ENCODE measurements around the gene KCNN4. TPM values are rescaled to one million over a fixed set of nuclear protein-coding genes. Genes with fewer than 3 reads are reported as not detected.

Gene KCNN4
- total and polyA plus RNA-seq, 2 donors (not counting 1 experiment from before 2014, with no cell fraction given) = 107 to 267 TPM

DNA sequence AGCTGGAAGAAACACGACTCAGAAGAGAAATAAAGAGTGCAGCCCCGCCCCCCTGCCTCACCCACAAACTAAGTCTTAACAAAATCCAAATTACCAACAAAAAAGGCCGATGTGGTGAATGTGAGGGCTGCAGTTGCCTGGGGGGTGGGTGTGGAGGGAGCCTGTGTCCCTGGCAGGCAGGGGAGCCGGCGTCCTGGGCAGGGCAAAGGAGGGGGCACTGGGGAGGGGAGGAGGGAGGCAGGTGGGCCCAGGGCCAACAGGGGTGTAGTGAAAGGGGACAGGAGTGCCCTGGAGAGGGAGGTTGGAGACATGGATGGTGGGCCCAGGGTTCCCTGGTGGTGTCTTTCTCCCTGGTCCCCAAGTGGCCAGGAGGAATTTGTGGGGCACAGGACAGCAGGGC lies 60.9 kb downstream of the KCNN4 start:
- DNase-seq (no peak), ATAC-seq (ENCODE audit: low read depth) (no peak)
- no peaks in the 10 kb centered on the region for H3K36me3 ChIP-seq (replicated peaks in 1 of 2; ENCODE audit: control extremely low read depth in 1 of 2, control insufficient read depth in 1 of 2, extremely low read depth in 1 of 2, insufficient read depth in 2 of 2, low read length in 1 of 2)
- POLR2A ChIA-PET = no interaction called here
- H3K9ac ChIP-seq (ENCODE audit: low read length) = no peak overlapping the region
- Mint-ChIP-seq H3K27ac (no peak overlapping the region), H3K4me1 (peaks cover 5% of the 10 kb centered on the region), H3K9me3 (ENCODE audit: insufficient read depth) (no peaks in the 10 kb centered on the region), H3K4me3 (no peak overlapping the region), H3K27me3 (no peaks in the 10 kb centered on the region)
- 100% methylated on average over 2 of the region's 5 CpGs for WGBS (ENCODE audit: insufficient coverage)
- no peak overlapping the region for H3K27ac ChIP-seq (ENCODE audit: low read length in 2 of 2)
- H3K79me2 ChIP-seq (ENCODE audit: control insufficient read depth, insufficient read depth, low read length) = no peaks in the 10 kb centered on the region
- no peaks in the 10 kb centered on the region for H3K9me3 ChIP-seq (ENCODE audit: control extremely low read depth in 1 of 3, control insufficient read depth in 2 of 3, insufficient read depth in 1 of 3, low read length in 2 of 3)
- no peaks in the 10 kb centered on the region for H4K20me1 ChIP-seq (ENCODE audit: control insufficient read depth, insufficient read depth, low read length, poor library complexity, severe bottlenecking)
- intact Hi-C loops (cut with micrococcal nuclease) = no loop called here
- peaks cover 9 to 11% of the 10 kb centered on the region in 2 donors for H3K4me1 ChIP-seq (ENCODE audit: control insufficient read depth in 2 of 2, insufficient read depth in 2 of 2, low read length in 2 of 2)
- TF ChIP-seq CTCF (IDR thresholded peaks at IDR 0.05) (no peak), EZH2 (IDR thresholded peaks at IDR 0.05; ENCODE audit: borderline replicate concordance, insufficient read depth, low read depth, low read length, poor library complexity, severe bottlenecking) (no peak)
- no peak overlapping the region for H2AFZ ChIP-seq (ENCODE audit: insufficient read depth, low read depth, low read length, poor library complexity, severe bottlenecking)
- H3K4me2 ChIP-seq (replicated peaks; ENCODE audit: low read depth, low read length, poor library complexity, severe bottlenecking) = no peak overlapping the region
- H3K4me3 ChIP-seq (ENCODE audit: control extremely low read depth in 1 of 5, extremely low read depth in 1 of 5, insufficient read depth in 1 of 5, low read depth in 2 of 5, low read length in 4 of 5) = no peak overlapping the region
- no peaks in the 10 kb centered on the region for H3K27me3 ChIP-seq (replicated peaks in 1 of 4; ENCODE audit: control extremely low read depth in 1 of 4, control insufficient read depth in 3 of 4, insufficient read depth in 4 of 4, low read length in 3 of 4)
- CTCF ChIA-PET = no interaction called here

- no peak overlapping the region for H3K4me2 ChIP-seq (replicated peaks; ENCODE audit: low read depth, low read length, poor library complexity, severe bottlenecking)
- no peaks in the 10 kb centered on the region for H3K27me3 ChIP-seq (replicated peaks in 1 of 4; ENCODE audit: control extremely low read depth in 1 of 4, control insufficient read depth in 3 of 4, insufficient read depth in 4 of 4, low read length in 3 of 4)
- no peaks in the 10 kb centered on the region for H3K79me2 ChIP-seq (ENCODE audit: control insufficient read depth, insufficient read depth, low read length)
- Mint-ChIP-seq H3K27ac (no peak overlapping the region), H3K27me3 (peaks cover 3% of the 10 kb centered on the region), H3K4me1 (peaks cover 1% of the 10 kb centered on the region), H3K9me3 (ENCODE audit: insufficient read depth) (no peaks in the 10 kb centered on the region), H3K4me3 (no peak overlapping the region)
- peaks cover 4 to 7% of the 10 kb centered on the region in 2 donors for H3K4me1 ChIP-seq (ENCODE audit: control insufficient read depth in 2 of 2, insufficient read depth in 2 of 2, low read length in 2 of 2)
- H4K20me1 ChIP-seq (ENCODE audit: control insufficient read depth, insufficient read depth, low read length, poor library complexity, severe bottlenecking) = no peaks in the 10 kb centered on the region
- DNase-seq = no peak
- H3K27ac ChIP-seq (ENCODE audit: low read length in 2 of 2) = no peak overlapping the region
- WGBS (ENCODE audit: insufficient coverage) = 97% methylated on average over 32 of the region's 37 CpGs
- CTCF ChIA-PET = no interaction called here
- no peak for ATAC-seq (ENCODE audit: low read depth)
- intact Hi-C loops (cut with micrococcal nuclease) = no loop called here
- H3K9ac ChIP-seq (ENCODE audit: low read length) = no peak overlapping the region
- POLR2A ChIA-PET = no interaction called here
- H3K9me3 ChIP-seq (ENCODE audit: control extremely low read depth in 1 of 3, control insufficient read depth in 2 of 3, insufficient read depth in 1 of 3, low read length in 2 of 3) = no peaks in the 10 kb centered on the region
- TF ChIP-seq CTCF (IDR thresholded peaks at IDR 0.05) (no peak), EZH2 (IDR thresholded peaks at IDR 0.05; ENCODE audit: borderline replicate concordance, insufficient read depth, low read depth, low read length, poor library complexity, severe bottlenecking) (no peak)
- no peaks in the 10 kb centered on the region for H3K36me3 ChIP-seq (replicated peaks in 1 of 2; ENCODE audit: control extremely low read depth in 1 of 2, control insufficient read depth in 1 of 2, extremely low read depth in 1 of 2, insufficient read depth in 2 of 2, low read length in 1 of 2)
- no peak overlapping the region for H2AFZ ChIP-seq (ENCODE audit: insufficient read depth, low read depth, low read length, poor library complexity, severe bottlenecking)
- H3K4me3 ChIP-seq (ENCODE audit: control extremely low read depth in 1 of 5, extremely low read depth in 1 of 5, insufficient read depth in 1 of 5, low read depth in 2 of 5, low read length in 4 of 5) = no peak overlapping the region
Measured at GRCh38 chr19:43719378-43719868, 61.4 kb downstream of the KCNN4 start.

Measured in B cell (primary cell).